ENCODE results near the gene ELAVL3.

ELAVL3 gene

GRCh38 chr19:11447347-11448262 is 33.2 kb downstream of the ELAVL3 start:
- TF ChIP-seq SNAI2 (CRISPR knock-in tag; IDR thresholded peaks at IDR 0.05) (no peak), TOX (CRISPR knock-in tag; IDR thresholded peaks at IDR 0.05; ENCODE audit: borderline replicate concordance) (no peak), ZNF8 (CRISPR knock-in tag; IDR thresholded peaks at IDR 0.05) (no peak), CREB5 (CRISPR knock-in tag; IDR thresholded peaks at IDR 0.05; ENCODE audit: low read depth) (no peak), ESRRG (CRISPR knock-in tag; IDR thresholded peaks at IDR 0.05) (no peak), ZFP3 (CRISPR knock-in tag; IDR thresholded peaks at IDR 0.05) (no peak), CSDC2 (CRISPR knock-in tag; IDR thresholded peaks at IDR 0.05) (no peak), GLIS3 (CRISPR knock-in tag; IDR thresholded peaks at IDR 0.05) (no peak), CSRNP3 (CRISPR knock-in tag; IDR thresholded peaks at IDR 0.05) (no peak), PATZ1 (CRISPR knock-in tag; IDR thresholded peaks at IDR 0.05; ENCODE audit: borderline replicate concordance) (no peak), ARNTL (CRISPR knock-in tag; IDR thresholded peaks at IDR 0.05; ENCODE audit: borderline replicate concordance, low read depth) (no peak), OSR1 (CRISPR knock-in tag; IDR thresholded peaks at IDR 0.05) (no peak), ZNF565 (CRISPR knock-in tag; conservative IDR thresholded peaks at IDR 0.05; ENCODE audit: low read depth) (no peak), TSHZ2 (CRISPR knock-in tag; IDR thresholded peaks at IDR 0.05) (no peak), ISL1 (CRISPR knock-in tag; IDR thresholded peaks at IDR 0.05) (no peak), PPARA (CRISPR knock-in tag; IDR thresholded peaks at IDR 0.05; ENCODE audit: borderline replicate concordance) (no peak), POU6F1 (CRISPR knock-in tag; IDR thresholded peaks at IDR 0.05; ENCODE audit: borderline replicate concordance, low read depth) (no peak), BACH2 (CRISPR knock-in tag; IDR thresholded peaks at IDR 0.05; ENCODE audit: borderline replicate concordance) (no peak)
- ATAC-seq, result no peak

GRCh38 chr19:11446652-11447301 is 34.1 kb downstream of the ELAVL3 start:
- TF ChIP-seq ZC3H10 (CRISPR knock-in tag; IDR thresholded peaks at IDR 0.05) (no peak), POU6F1 (CRISPR knock-in tag; IDR thresholded peaks at IDR 0.05; ENCODE audit: borderline replicate concordance, low read depth) (no peak), CSRNP3 (CRISPR knock-in tag; IDR thresholded peaks at IDR 0.05) (no peak), ZNF565 (CRISPR knock-in tag; conservative IDR thresholded peaks at IDR 0.05; ENCODE audit: low read depth) (no peak), OSR1 (CRISPR knock-in tag; IDR thresholded peaks at IDR 0.05) (no peak), ZFP30 (CRISPR knock-in tag; IDR thresholded peaks at IDR 0.05) (no peak), ARNTL (CRISPR knock-in tag; IDR thresholded peaks at IDR 0.05; ENCODE audit: borderline replicate concordance, low read depth) (no peak), BACH2 (CRISPR knock-in tag; IDR thresholded peaks at IDR 0.05; ENCODE audit: borderline replicate concordance) (no peak), PATZ1 (CRISPR knock-in tag; IDR thresholded peaks at IDR 0.05; ENCODE audit: borderline replicate concordance) (no peak), ISL1 (CRISPR knock-in tag; IDR thresholded peaks at IDR 0.05) (no peak), PPARA (CRISPR knock-in tag; IDR thresholded peaks at IDR 0.05; ENCODE audit: borderline replicate concordance) (no peak)
- ATAC-seq, result peak; percentile 81
